SK-N-SH (cell line): ENCODE measurements around the gene FUT7. TPM values are rescaled to one million over a fixed set of nuclear protein-coding genes. Genes with fewer than 3 reads are reported as not detected.

Experiments used
- CTCF ChIA-PET: fragments of 300-600, 350-600 bp; formaldehyde crosslinking; extraction: SDS; loops from one replicate; lab custom pipeline; 2021; lab: Yijun Ruan, JAX
- POLR2A ChIA-PET: fragments of 350-600 bp; sonication (Branson Sonifier 250); formaldehyde crosslinking; extraction: SDS; loops from one replicate; lab custom pipeline; 2020; ENCODE audit warnings: antibody characterized with exemption, inconsistent platforms; lab: Yijun Ruan, JAX
- DNase-seq: peaks from one replicate; pipeline ENCODE4 v3.0.0; 2012
- H2AFZ ChIP-seq: fragments of 200-600 bp; sonication (generic); 2 replicates; pipeline ENCODE4 v1.8.1; 2016; ENCODE audit warnings: antibody characterized with exemption, mild to moderate bottlenecking, low read depth
- H3F3A ChIP-seq: fragments of 200-600 bp; sonication (generic); replicated peaks from 2 replicates; pipeline ENCODE3; 2016; ENCODE audit warnings: antibody characterized with exemption, mild to moderate bottlenecking; ENCODE audit not compliant: insufficient read depth
- H3K27ac ChIP-seq, 2 experiments: fragments of 200-500 bp in 1 of 2; fragments of 200-600 bp in 1 of 2; sonication (Bioruptor generic) in 1 of 2; sonication (generic), shearing (Covaris generic) in 1 of 2; 2 replicates each; pipeline versions ENCODE4 v1.5.1 to v1.6.1; 2014 to 2016; ENCODE audit warnings: low read depth in 2 of 2, inconsistent platforms in 1 of 2, low read length in 1 of 2, mild to moderate bottlenecking in 1 of 2, mixed read lengths in 1 of 2
- H3K27me3 ChIP-seq: fragments of 200-600 bp; sonication (generic), shearing (Covaris generic); 2 replicates; pipeline ENCODE4 v1.6.1; 2016; ENCODE audit warnings: mixed run types; ENCODE audit not compliant: insufficient read depth
- H3K36me3 ChIP-seq, 2 experiments: fragments of 200-500 bp in 1 of 2; fragments of 200-600 bp in 1 of 2; sonication (Bioruptor generic) in 1 of 2; sonication (generic) in 1 of 2; replicated peaks in 1 of 2; 2 replicates each; pipeline versions ENCODE3 to v1.5.1; 2014 to 2016; ENCODE audit warnings: low read length in 1 of 2, mild to moderate bottlenecking in 1 of 2; ENCODE audit not compliant: insufficient read depth in 2 of 2, control insufficient read depth in 1 of 2
- H3K4me1 ChIP-seq, 2 experiments: fragments of 200-500 bp in 1 of 2; fragments of 200-600 bp in 1 of 2; sonication (Bioruptor generic) in 1 of 2; sonication (generic), shearing (Covaris generic) in 1 of 2; 2 replicates each; pipeline versions ENCODE4 v1.5.1 to v1.6.1; 2014 to 2016; ENCODE audit warnings: low read depth in 1 of 2, low read length in 1 of 2, mixed run types in 1 of 2; ENCODE audit not compliant: insufficient read depth in 2 of 2, control insufficient read depth in 1 of 2
- H3K4me2 ChIP-seq: fragments of 200-600 bp; sonication (generic), shearing (Covaris generic); 2 replicates; pipeline ENCODE4 v1.6.1; 2017; ENCODE audit warnings: mixed run types
- H3K4me3 ChIP-seq, 2 experiments: fragments of 200-500 bp in 1 of 2; fragments of 200-600 bp in 1 of 2; sonication (Bioruptor generic) in 1 of 2; sonication (generic), shearing (Covaris generic) in 1 of 2; 2 replicates each; pipeline versions ENCODE4 v1.5.1 to v1.8.1; 2014 to 2016; ENCODE audit warnings: low read depth in 2 of 2, inconsistent platforms in 1 of 2, low read length in 1 of 2, mild to moderate bottlenecking in 1 of 2, mixed read lengths in 1 of 2, moderate library complexity in 1 of 2
- H3K79me2 ChIP-seq: fragments of 200-600 bp; sonication (generic); 2 replicates; pipeline ENCODE4 v1.8.1; 2017; ENCODE audit warnings: mild to moderate bottlenecking; ENCODE audit not compliant: insufficient read depth
- H3K9ac ChIP-seq: fragments of 200-600 bp; sonication (generic); 2 replicates; pipeline ENCODE4 v1.6.1; 2017; ENCODE audit warnings: mixed run types
- H3K9me2 ChIP-seq: fragments of 200-600 bp; sonication (generic); 2 replicates; pipeline ENCODE4 v1.6.1; 2017; ENCODE audit warnings: mixed run types
- H3K9me3 ChIP-seq: fragments of 200-600 bp; sonication (generic); 2 replicates; pipeline ENCODE4 v1.6.1; 2017; ENCODE audit warnings: mixed run types, mild to moderate bottlenecking, moderate library complexity
- H4K20me1 ChIP-seq: fragments of 200-600 bp; sonication (generic); 2 replicates; pipeline ENCODE4 v1.6.1; 2017; ENCODE audit warnings: mild to moderate bottlenecking, mixed run types; ENCODE audit not compliant: insufficient read depth
- FOSL2 ChIP-seq: IDR thresholded peaks from 2 replicates; pipeline ENCODE4 v1.4.0; 2012; ENCODE audit warnings: low read depth, mild to moderate bottlenecking, moderate library complexity, borderline replicate concordance
- FOXJ3 ChIP-seq: sonication (generic); formaldehyde crosslinking; IDR thresholded peaks from 2 replicates; pipeline ENCODE4 v1.5.1; 2020; ENCODE audit warnings: mild to moderate bottlenecking, missing genetic modification reagents
- GABPA ChIP-seq: IDR thresholded peaks from 2 replicates; pipeline ENCODE4 v1.4.0; 2012; ENCODE audit warnings: low read depth, mild to moderate bottlenecking
- GATA2 ChIP-seq: sonication (generic); formaldehyde crosslinking; IDR thresholded peaks from 2 replicates; pipeline ENCODE4 v1.5.0; 2020; ENCODE audit warnings: mild to moderate bottlenecking, missing genetic modification reagents
- JUND ChIP-seq: IDR thresholded peaks from 2 replicates; pipeline ENCODE4 v1.4.0; 2012
- POLR2AphosphoS5 ChIP-seq: IDR thresholded peaks from 2 replicates; pipeline ENCODE4 v1.6.1; 2012; ENCODE audit warnings: low read depth, low read length
- RFX5 ChIP-seq: IDR thresholded peaks from 2 replicates; pipeline ENCODE4 v1.6.1; 2012; ENCODE audit warnings: mild to moderate bottlenecking, improper control_type of control experiment, low read length
- RXRA ChIP-seq: IDR thresholded peaks from 2 replicates; pipeline ENCODE4 v1.4.0; 2012; ENCODE audit warnings: low read depth, mild to moderate bottlenecking, borderline replicate concordance
- WGBS: methylation state at CpG from one replicate; pipeline ENCODE4 v1.1.6; 2017; ENCODE audit warnings: low lambda C conversion rate; 5-methylcytosine and 5-hydroxymethylcytosine counted together
- polyA plus RNA-seq, 3 experiments: library from polyadenylated mRNA; depleted of rRNA; stranded (reverse); fragments of >200 nt; gene quantifications; 2 replicates each; pipeline ENCODE4 v1.2.3, GENCODE V29; 2012
- TF ChIP-seq, protein P1 (sequence below): IDR thresholded peaks from 2 replicates; pipeline ENCODE4 v1.4.0; 2012; ENCODE audit warnings: low read depth
- TF ChIP-seq, protein P2 (sequence below): IDR thresholded peaks from 2 replicates; pipeline ENCODE4 v1.4.0; 2012; ENCODE audit warnings: low read depth, borderline replicate concordance

The FUT7 gene
- polyA plus RNA-seq, 1 of the 3 experiments (the other 2 are of a cell fraction), result not detected

DNA sequence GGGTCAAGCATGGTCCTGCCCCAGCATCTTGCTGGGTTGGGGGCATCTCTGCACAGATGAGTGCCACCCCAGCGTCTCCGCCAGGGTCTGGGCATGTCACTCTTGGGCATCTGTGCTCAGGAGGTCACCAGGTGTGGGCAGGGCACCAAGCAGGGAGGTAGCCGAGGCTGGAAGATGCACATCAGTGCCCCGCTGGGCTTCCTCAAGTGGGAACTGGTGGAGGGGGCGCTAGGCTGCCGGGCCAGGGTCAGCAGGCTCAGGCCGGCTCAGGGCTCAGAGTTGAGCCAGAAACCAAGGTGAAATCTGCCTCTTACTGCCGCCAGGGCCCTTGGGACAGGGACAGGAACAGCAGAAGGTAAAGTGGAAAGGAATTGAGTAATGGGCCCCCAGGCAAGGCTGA lies 4.0 kb upstream of the FUT7 start:
- Histone ChIP-seq H3K4me3 (no peak overlapping the region), H3K79me2 (no peaks in the 10 kb centered on the region), H3K27me3 (no peaks in the 10 kb centered on the region), H4K20me1 (no peaks in the 10 kb centered on the region), H2AFZ (no peak overlapping the region), H3K9me3 (no peaks in the 10 kb centered on the region), H3K9ac (no peak overlapping the region), H3K36me3 (peaks cover 0 to 19% of the 10 kb centered on the region in 2 experiments), H3K27ac (no peak overlapping the region), H3K4me1 (peaks cover 0 to 21% of the 10 kb centered on the region in 2 experiments; a peak in 1 of 4 replicates), H3K4me2 (no peak overlapping the region), H3F3A (peaks cover 4% of the 10 kb centered on the region), H3K9me2 (no peaks in the 10 kb centered on the region)
- ChIA-PET CTCF (interaction anchor here (0.6 to 15.1 kb wide), 33 partner anchors 10 to 267 kb away, joined by 3 to 350 read pairs (median 7); partner anchors contain the start of genes AJM1, C8G, CLIC3 and ENTPD2), POLR2A (interaction anchor here (0.5 to 1.9 kb wide), 3 partner anchors 9 to 225 kb away, joined by 3 to 8 read pairs (median 6); partner anchors contain the start of gene NPDC1)
- TF ChIP-seq FOXJ3 (CRISPR knock-in tag) (no peak), RFX5 (no peak), GABPA (no peak), RXRA (no peak)
- TF ChIP-seq, protein P1, sequence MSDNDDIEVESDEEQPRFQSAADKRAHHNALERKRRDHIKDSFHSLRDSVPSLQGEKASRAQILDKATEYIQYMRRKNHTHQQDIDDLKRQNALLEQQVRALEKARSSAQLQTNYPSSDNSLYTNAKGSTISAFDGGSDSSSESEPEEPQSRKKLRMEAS, result no peak
- no peak for DNase-seq
- WGBS, result 89% methylated on average over 5 of the region's 8 CpGs

DNA sequence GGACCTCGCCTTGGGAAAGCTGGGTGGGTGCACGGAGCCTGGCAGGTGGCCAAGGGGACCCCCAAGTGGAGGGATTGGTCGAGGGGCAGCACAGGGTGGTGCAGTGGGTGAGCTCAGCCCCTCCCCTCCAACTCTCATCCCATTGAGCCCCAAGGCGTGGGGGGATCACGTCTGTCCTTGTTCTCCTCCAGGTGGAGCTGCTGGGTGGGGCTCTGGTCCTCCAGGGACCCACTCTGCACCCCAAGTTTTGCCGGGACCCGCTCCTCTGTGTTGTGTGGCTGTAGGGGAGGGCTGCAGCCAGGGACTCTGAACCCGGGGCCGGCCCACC lies 3.6 kb upstream of the FUT7 start:
- no peaks in the 10 kb centered on the region for H3K27me3 ChIP-seq
- H3K36me3 ChIP-seq, result peaks cover 0 to 16% of the 10 kb centered on the region in 2 experiments
- WGBS, result 26% methylated on average over 4 of the region's 9 CpGs
- no peak overlapping the region for H3K27ac ChIP-seq
- no peaks in the 10 kb centered on the region for H3K9me2 ChIP-seq
- H3K4me1 ChIP-seq, result peaks cover 0 to 21% of the 10 kb centered on the region in 2 experiments; a peak in 1 of 4 replicates
- H3F3A ChIP-seq, result peaks cover 4% of the 10 kb centered on the region
- no peak for DNase-seq
- no peaks in the 10 kb centered on the region for H3K9me3 ChIP-seq
- H2AFZ ChIP-seq, result no peak overlapping the region
- H3K79me2 ChIP-seq, result no peaks in the 10 kb centered on the region
- no peak overlapping the region for H3K9ac ChIP-seq
- peak overlapping the region in 1 of 2 experiments; percentile 20; a peak in 1 of 4 replicates for H3K4me3 ChIP-seq
- POLR2A ChIA-PET, result interaction anchor here (0.5 to 1.9 kb wide), 4 partner anchors 9 to 226 kb away, joined by 3 to 13 read pairs (median 7); partner anchors contain the start of gene NPDC1
- CTCF ChIA-PET, result interaction anchor here (0.6 to 15.1 kb wide), 46 partner anchors 11 to 275 kb away, joined by 3 to 350 read pairs (median 5); partner anchors contain the start of genes AJM1, C8G, CCDC183 and CLIC3
- H4K20me1 ChIP-seq, result no peaks in the 10 kb centered on the region
- H3K4me2 ChIP-seq, result no peak overlapping the region
- TF ChIP-seq POLR2AphosphoS5 (no peak), JUND (no peak), FOSL2 (no peak), GATA2 (CRISPR knock-in tag) (no peak)
- TF ChIP-seq, protein P2, sequence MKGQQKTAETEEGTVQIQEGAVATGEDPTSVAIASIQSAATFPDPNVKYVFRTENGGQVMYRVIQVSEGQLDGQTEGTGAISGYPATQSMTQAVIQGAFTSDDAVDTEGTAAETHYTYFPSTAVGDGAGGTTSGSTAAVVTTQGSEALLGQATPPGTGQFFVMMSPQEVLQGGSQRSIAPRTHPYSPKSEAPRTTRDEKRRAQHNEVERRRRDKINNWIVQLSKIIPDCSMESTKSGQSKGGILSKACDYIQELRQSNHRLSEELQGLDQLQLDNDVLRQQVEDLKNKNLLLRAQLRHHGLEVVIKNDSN, result no peak
